Measurements from ENCODE around the gene HIVEP3.
A peak's percentile ranks its signal among the peaks of the same experiment; 100 is the strongest.

HIVEP3 gene

GRCh38 chr1:41735631-41736260 lies 183.0 kb downstream of the HIVEP3 start:
- DNase-seq (ENCODE audit: low read depth in 2 of 2, low spot score in 1 of 2) = no peak

- DNase-seq (ENCODE audit: low read depth in 2 of 2, low spot score in 1 of 2) = no peak
These were observed 183.6 kb downstream of the HIVEP3 start for GRCh38 chr1:41735139-41735538.

- DNase-seq (ENCODE audit: low read depth in 2 of 2, low spot score in 1 of 2) = no peak
These were observed 184.3 kb downstream of the HIVEP3 start for GRCh38 chr1:41734201-41734970.

GRCh38 chr1:41733725-41734124 lies 185.0 kb downstream of the HIVEP3 start:
- no peak for DNase-seq (ENCODE audit: low read depth in 2 of 2, low spot score in 1 of 2)

- DNase-seq (ENCODE audit: low read depth in 2 of 2, low spot score in 1 of 2) = no peak
These were observed 185.7 kb downstream of the HIVEP3 start for GRCh38 chr1:41733021-41733420.

GRCh38 chr1:41731516-41732030 lies 187.1 kb downstream of the HIVEP3 start:
- DNase-seq (ENCODE audit: low read depth in 2 of 2, low spot score in 1 of 2) = no peak

- no peak for DNase-seq (ENCODE audit: low read depth in 2 of 2, low spot score in 1 of 2)
These were observed 187.9 kb downstream of the HIVEP3 start for GRCh38 chr1:41730806-41731205.

GRCh38 chr1:41728403-41729202 lies 190.1 kb downstream of the HIVEP3 start:
- peak in 1 of 2 donors; percentile 19 for DNase-seq (ENCODE audit: low read depth in 2 of 2, low spot score in 1 of 2)

- DNase-seq (ENCODE audit: low read depth in 2 of 2, low spot score in 1 of 2) = no peak
These were observed 191.0 kb downstream of the HIVEP3 start for GRCh38 chr1:41727749-41728115.

GRCh38 chr1:41726899-41727748 lies 191.6 kb downstream of the HIVEP3 start:
- no peak for DNase-seq (ENCODE audit: low read depth in 2 of 2, low spot score in 1 of 2)

- DNase-seq (ENCODE audit: low read depth in 2 of 2, low spot score in 1 of 2) = no peak
These were observed 192.4 kb downstream of the HIVEP3 start for GRCh38 chr1:41726292-41726691.

- DNase-seq (ENCODE audit: low read depth in 2 of 2, low spot score in 1 of 2) = no peak
These were observed 193.8 kb downstream of the HIVEP3 start for GRCh38 chr1:41724926-41725325.

GRCh38 chr1:41724248-41724647 lies 194.5 kb downstream of the HIVEP3 start:
- no peak for DNase-seq (ENCODE audit: low read depth in 2 of 2, low spot score in 1 of 2)

GRCh38 chr1:41723786-41724185 lies 194.9 kb downstream of the HIVEP3 start:
- DNase-seq (ENCODE audit: low read depth in 2 of 2, low spot score in 1 of 2) = no peak

GRCh38 chr1:41722184-41722583 lies 196.5 kb downstream of the HIVEP3 start:
- no peak for DNase-seq (ENCODE audit: low read depth in 2 of 2, low spot score in 1 of 2)

GRCh38 chr1:41720861-41721410 lies 197.8 kb downstream of the HIVEP3 start:
- no peak for DNase-seq (ENCODE audit: low read depth in 2 of 2, low spot score in 1 of 2)

GRCh38 chr1:41719590-41719989 lies 199.1 kb downstream of the HIVEP3 start:
- DNase-seq (ENCODE audit: low read depth in 2 of 2, low spot score in 1 of 2) = no peak

GRCh38 chr1:41719128-41719527 lies 199.6 kb downstream of the HIVEP3 start:
- DNase-seq (ENCODE audit: low read depth in 2 of 2, low spot score in 1 of 2) = no peak

GRCh38 chr1:41718497-41718896 lies 200.2 kb downstream of the HIVEP3 start:
- no peak for DNase-seq (ENCODE audit: low read depth in 2 of 2, low spot score in 1 of 2)
